MM.1S (cell line): ENCODE results near the gene ZNF609.
"Not testable (repeated sequence)": the region's sequence is repeated elsewhere in the genome, so short reads cannot be mapped to it uniquely, and the experiment has no call there.

Source experiments
- CTCF ChIP-seq: fragments of 300-600 bp; sonication (generic); IDR thresholded peaks from 2 replicates; pipeline ENCODE4 v1.5.1; 2016; ENCODE audit warnings: antibody characterized with exemption, low read length, mixed read lengths
- EZH2 ChIP-seq: fragments of 300-600 bp; sonication (generic); optimal IDR thresholded peaks from 2 replicates; pipeline ENCODE3; 2017; ENCODE audit warnings: low read depth, mild to moderate bottlenecking, antibody characterized with exemption, low read length, mixed read lengths

GRCh38 chr15:64632639-64633038 lies 172.3 kb downstream of the ZNF609 start:
- TF ChIP-seq CTCF, EZH2: not testable (repeated sequence)
